Adipocyte (in vitro differentiated cells): ENCODE measurements around the gene ZFPM1.

Experiments used
- DNase-seq: peaks from one replicate; pipeline ENCODE4 v3.0.0-alpha.2; 2015; ENCODE audit warnings: low read depth
- H3K27me3 ChIP-seq: replicated peaks from 2 replicates; pipeline ENCODE4 v1.7.0; 2013; ENCODE audit warnings: mild to moderate bottlenecking, low read length, moderate library complexity; ENCODE audit not compliant: control insufficient read depth, insufficient read depth
- H3K36me3 ChIP-seq: 2 replicates; pipeline ENCODE4 v1.7.0; 2013; ENCODE audit warnings: low read length, mild to moderate bottlenecking, moderate library complexity; ENCODE audit not compliant: control insufficient read depth, insufficient read depth, severe bottlenecking
- H3K4me1 ChIP-seq: 2 replicates; pipeline ENCODE4 v1.7.0; 2013; ENCODE audit warnings: mild to moderate bottlenecking, low read length, moderate library complexity; ENCODE audit not compliant: control insufficient read depth, insufficient read depth
- H3K4me3 ChIP-seq: 2 replicates; pipeline ENCODE4 v1.7.0; 2013; ENCODE audit warnings: mild to moderate bottlenecking, low read length, moderate library complexity
- H3K9ac ChIP-seq: 2 replicates; pipeline ENCODE4 v1.7.0; 2013; ENCODE audit warnings: mild to moderate bottlenecking, low read length, moderate library complexity
- H3K9me3 ChIP-seq: 2 replicates; pipeline ENCODE4 v1.7.0; 2013; ENCODE audit warnings: mild to moderate bottlenecking, low read length, moderate library complexity; ENCODE audit not compliant: control insufficient read depth

ZFPM1 gene

GRCh38 chr16:88582912-88583575 lies 130.0 kb downstream of the ZFPM1 start:
- no peaks in the 10 kb centered on the region for H3K4me1 ChIP-seq
- H3K4me3 ChIP-seq, result no peak overlapping the region
- no peak overlapping the region for H3K9ac ChIP-seq
- H3K27me3 ChIP-seq, result no peaks in the 10 kb centered on the region
- H3K36me3 ChIP-seq, result peaks cover 65% of the 10 kb centered on the region
- DNase-seq, result no peak
- H3K9me3 ChIP-seq, result no peaks in the 10 kb centered on the region

- no peaks in the 10 kb centered on the region for H3K9me3 ChIP-seq
- peaks cover 71% of the 10 kb centered on the region for H3K36me3 ChIP-seq
- DNase-seq, result no peak
- no peaks in the 10 kb centered on the region for H3K4me1 ChIP-seq
- H3K4me3 ChIP-seq, result no peak overlapping the region
- no peaks in the 10 kb centered on the region for H3K27me3 ChIP-seq
- no peak overlapping the region for H3K9ac ChIP-seq
These were observed 131.6 kb downstream of the ZFPM1 start for GRCh38 chr16:88584676-88585075.

- H3K36me3 ChIP-seq, result peaks cover 71% of the 10 kb centered on the region
- H3K9ac ChIP-seq, result no peak overlapping the region
- no peaks in the 10 kb centered on the region for H3K27me3 ChIP-seq
- no peaks in the 10 kb centered on the region for H3K9me3 ChIP-seq
- DNase-seq, result no peak
- H3K4me3 ChIP-seq, result no peak overlapping the region
- H3K4me1 ChIP-seq, result no peaks in the 10 kb centered on the region
These were observed 132.2 kb downstream of the ZFPM1 start for GRCh38 chr16:88585269-88585668.

- H3K36me3 ChIP-seq, result peaks cover 69% of the 10 kb centered on the region
- H3K9me3 ChIP-seq, result no peaks in the 10 kb centered on the region
- H3K4me3 ChIP-seq, result no peak overlapping the region
- no peak overlapping the region for H3K9ac ChIP-seq
- DNase-seq, result no peak
- no peaks in the 10 kb centered on the region for H3K4me1 ChIP-seq
- H3K27me3 ChIP-seq, result no peaks in the 10 kb centered on the region
These were observed 133.0 kb downstream of the ZFPM1 start for GRCh38 chr16:88585927-88586581.
